ENCODE data around the gene ULK3. TPM values are rescaled to one million over a fixed set of nuclear protein-coding genes. Genes with fewer than 3 reads are reported as not detected.

ULK3 gene
- total and polyA plus RNA-seq, 2 of the 4 experiments (the other 2 are of a cell fraction), result 11.8 to 22.7 TPM

- no peak overlapping the region for H3K27ac ChIP-seq (ENCODE audit: insufficient read depth, low read length)
These were observed 35.3 kb upstream of the ULK3 start for GRCh38 chr15:74878273-74878672.

More at GRCh38 chr15:74878273-74878672, 35.3 kb upstream of the ULK3 start:
- no peak overlapping the region for H2BK15ac ChIP-seq (ENCODE audit: low read depth, low read length)
- H2BK120ac ChIP-seq (ENCODE audit: low read depth, low read length), result no peak overlapping the region
- H4K91ac ChIP-seq (ENCODE audit: insufficient read depth, low read depth, low read length), result no peak overlapping the region
- TF ChIP-seq MXI1 (IDR thresholded peaks at IDR 0.05; ENCODE audit: borderline replicate concordance, low read depth, low read length) (no peak), FOS (IDR thresholded peaks at IDR 0.05; ENCODE audit: low read depth, low read length) (no peak), POLR2A (IDR thresholded peaks at IDR 0.05; ENCODE audit: low read depth, low read length) (no peak), MAFK (IDR thresholded peaks at IDR 0.05; ENCODE audit: low read depth, low read length) (no peak), CTCF (conservative IDR thresholded peaks at IDR 0.05; ENCODE audit: low read depth, low read length) (no peak), NFE2L2 (IDR thresholded peaks at IDR 0.05; ENCODE audit: low read depth, low read length) (no peak), SMC3 (IDR thresholded peaks at IDR 0.05; ENCODE audit: low read depth, low read length) (no peak), RFX5 (IDR thresholded peaks at IDR 0.05; ENCODE audit: low read depth, low read length) (no peak), RCOR1 (IDR thresholded peaks at IDR 0.05; ENCODE audit: insufficient replicate concordance, low read length) (no peak), MAZ (IDR thresholded peaks at IDR 0.05; ENCODE audit: borderline replicate concordance, low read depth, low read length) (no peak), RAD21 (IDR thresholded peaks at IDR 0.05; ENCODE audit: low read length) (no peak), CHD1 (IDR thresholded peaks at IDR 0.05; ENCODE audit: low read depth, low read length) (no peak), CEBPB (IDR thresholded peaks at IDR 0.05; ENCODE audit: low read depth, low read length) (no peak), ELK1 (IDR thresholded peaks at IDR 0.05; ENCODE audit: borderline replicate concordance, low read depth, low read length) (no peak), BHLHE40 (IDR thresholded peaks at IDR 0.05; ENCODE audit: low read depth, low read length) (no peak), USF2 (IDR thresholded peaks at IDR 0.05; ENCODE audit: low read depth, low read length) (no peak)
- H2BK5ac ChIP-seq (ENCODE audit: low read depth, low read length, poor library complexity, severe bottlenecking), result no peak overlapping the region
- CTCF ChIA-PET, result no interaction called here
- H2AK9ac ChIP-seq (replicated peaks; ENCODE audit: low read depth, low read length, poor library complexity), result no peak overlapping the region
- H3K14ac ChIP-seq (replicated peaks; ENCODE audit: low read depth, low read length), result no peak overlapping the region
- intact Hi-C loops (cut with micrococcal nuclease), result no loop called here
- no peak overlapping the region for H3K4me2 ChIP-seq (ENCODE audit: low read depth, low read length)
- no peak overlapping the region for H4K8ac ChIP-seq (ENCODE audit: low read depth in 2 of 2, low read length in 2 of 2)
- no peak overlapping the region for H3K4ac ChIP-seq (ENCODE audit: low read depth, low read length)
- no peak overlapping the region for H2AK5ac ChIP-seq (ENCODE audit: low read depth, low read length)
- H3K23ac ChIP-seq (ENCODE audit: low read depth, low read length), result no peak overlapping the region
- no peak overlapping the region for H2AFZ ChIP-seq (replicated peaks; ENCODE audit: low read length, poor library complexity)
- no TSS peak for BruUV-seq (replicated peaks)
- dilution Hi-C loops (cut with HindIII; ENCODE audit: low sequenced_read_pairs, unreplicated experiment), result no loop called here
- H2BK20ac ChIP-seq (ENCODE audit: low read depth, low read length), result no peak overlapping the region
- H3K56ac ChIP-seq (ENCODE audit: extremely low read depth, insufficient read depth, low read length), result no peak overlapping the region
- H3K27me3 ChIP-seq (ENCODE audit: control insufficient read depth, insufficient read depth, low read length), result no peaks in the 10 kb centered on the region
- no peak overlapping the region for H3K18ac ChIP-seq (ENCODE audit: low read depth, low read length)
- H3K79me1 ChIP-seq (ENCODE audit: low read depth in 1 of 2, low read length in 2 of 2), result peaks cover 0 to 5% of the 10 kb centered on the region in 2 experiments; a peak in 1 of 4 replicates
- H3K9me1 ChIP-seq (ENCODE audit: insufficient read depth, low read length), result peaks cover 4% of the 10 kb centered on the region; the same call in 1 of the 2 replicates
- H3K9me3 ChIP-seq (ENCODE audit: control insufficient read depth, insufficient read depth, low read length), result no peaks in the 10 kb centered on the region; the same call in 1 of the 2 replicates
- no peaks in the 10 kb centered on the region for H4K20me1 ChIP-seq (ENCODE audit: insufficient read depth, low read length)
- in situ Hi-C loops (cut with MboI; ENCODE audit: low sequenced_read_pairs), result no loop called here
- H4K5ac ChIP-seq (ENCODE audit: low read depth, low read length), result no peak overlapping the region
- no peak for DNase-seq
- no peak overlapping the region for H3K9ac ChIP-seq (ENCODE audit: low read depth, low read length)
- H3K4me1 ChIP-seq (ENCODE audit: control insufficient read depth, insufficient read depth, low read length), result peaks cover 3% of the 10 kb centered on the region; the same call in 1 of the 2 replicates
- H3K36me3 ChIP-seq (ENCODE audit: control insufficient read depth, insufficient read depth, low read length), result no peaks in the 10 kb centered on the region
- WGBS, 2 experiments (ENCODE audit: extremely low coverage in 2 of 2, insufficient read length in 1 of 2), result no CpG with 5 or more reads among the region's 4 CpGs
- no peak overlapping the region for H3K4me3 ChIP-seq (ENCODE audit: insufficient read depth, low read depth, low read length)
- POLR2A ChIA-PET (ENCODE audit: unreplicated experiment), result no interaction called here
- no peak for ATAC-seq (ENCODE audit: low read depth)

Data from IMR-90 (cell line).